WTC11 (cell line): ENCODE results near the gene CREB3. TPM values are rescaled to one million over a fixed set of nuclear protein-coding genes. Genes with fewer than 3 reads are reported as not detected.
A peak's percentile ranks its signal among the peaks of the same experiment; 100 is the strongest.

Experiments used
- ATAC-seq: fragments of 200-7000 bp; cut with Tn5 transposase; 2 replicates; pipeline ENCODE4 v1.10.0; 2021; ENCODE audit warnings: mild to moderate bottlenecking, moderate library complexity
- CTCF ChIA-PET: fragments of 300-600 bp; sonication (Branson Sonifier 250); formaldehyde crosslinking; loops from one replicate; lab custom pipeline; 2021; ENCODE audit warnings: antibody characterized with exemption; lab: Charles Lee
- POLR2A ChIA-PET: fragments of 350-600 bp; sonication (Branson Sonifier 250); formaldehyde crosslinking; loops from one replicate; lab custom pipeline; 2021; ENCODE audit warnings: antibody characterized with exemption; lab: Charles Lee
- DNase-seq: peaks from one replicate; pipeline ENCODE4 v3.0.0; 2021; ENCODE audit warnings: low spot score
- H3K27ac Mint-ChIP-seq: 2 replicates; pipeline ENCODE4 v1.8.0; 2021; ENCODE audit warnings: mixed read lengths
- H3K27me3 Mint-ChIP-seq: 2 replicates; pipeline ENCODE4 v1.8.0; 2021; ENCODE audit warnings: low read depth, mild to moderate bottlenecking, moderate library complexity, mixed read lengths
- H3K36me3 Mint-ChIP-seq: 2 replicates; pipeline ENCODE4 v1.8.0; 2021; ENCODE audit warnings: mixed read lengths
- H3K4me1 Mint-ChIP-seq: 2 replicates; pipeline ENCODE4 v1.8.0; 2022; ENCODE audit warnings: mixed read lengths
- H3K4me3 Mint-ChIP-seq: 2 replicates; pipeline ENCODE4 v1.8.0; 2021; ENCODE audit warnings: mild to moderate bottlenecking, moderate library complexity, mixed read lengths
- H3K9me3 Mint-ChIP-seq: 2 replicates; pipeline ENCODE4 v1.8.0; 2021; ENCODE audit warnings: mixed read lengths
- AR ChIP-seq: fragments of 250-450 bp; sonication (Bioruptor Pico); IDR thresholded peaks from 2 replicates; pipeline ENCODE4 v1.9.0; 2021; ENCODE audit warnings: mild to moderate bottlenecking
- CREM ChIP-seq: sonication (generic); formaldehyde crosslinking; IDR thresholded peaks from 2 replicates; pipeline ENCODE4 v1.8.1; 2022; ENCODE audit warnings: mild to moderate bottlenecking, missing genetic modification reagents, moderate library complexity
- ELF4 ChIP-seq: sonication (generic); formaldehyde crosslinking; IDR thresholded peaks from 2 replicates; pipeline ENCODE4 v1.8.1; 2022; ENCODE audit warnings: low read depth, mild to moderate bottlenecking, moderate library complexity, missing genetic modification reagents
- HMGA2 ChIP-seq: fragments of 250-450 bp; sonication (Bioruptor Pico); IDR thresholded peaks from 2 replicates; pipeline ENCODE4 v1.4.0; 2021; ENCODE audit warnings: mild to moderate bottlenecking, moderate library complexity
- IRF2 ChIP-seq: sonication (generic); formaldehyde crosslinking; IDR thresholded peaks from 2 replicates; pipeline ENCODE4 v1.8.0; 2022; ENCODE audit warnings: low read depth, missing genetic modification reagents, borderline replicate concordance
- JUN ChIP-seq: sonication (generic); formaldehyde crosslinking; IDR thresholded peaks from 2 replicates; pipeline ENCODE4 v1.8.0; 2023; ENCODE audit warnings: mild to moderate bottlenecking, missing genetic modification reagents
- OVOL2 ChIP-seq: fragments of 250-450 bp; sonication (Bioruptor Pico); IDR thresholded peaks from 2 replicates; pipeline ENCODE4 v1.9.0; 2021; ENCODE audit warnings: mild to moderate bottlenecking, borderline replicate concordance
- SOX15 ChIP-seq: fragments of 250-450 bp; sonication (Bioruptor Pico); IDR thresholded peaks from 2 replicates; pipeline ENCODE4 v1.9.0; 2021; ENCODE audit warnings: mild to moderate bottlenecking
- ZBTB21 ChIP-seq: sonication (generic); formaldehyde crosslinking; IDR thresholded peaks from 2 replicates; pipeline ENCODE4 v1.8.1; 2023; ENCODE audit warnings: mild to moderate bottlenecking, missing genetic modification reagents, borderline replicate concordance
- ZNF416 ChIP-seq: fragments of 250-450 bp; sonication (Bioruptor Pico); IDR thresholded peaks from 2 replicates; pipeline ENCODE4 v1.9.0; 2021; ENCODE audit warnings: mild to moderate bottlenecking, inconsistent platforms
- ZNF425 ChIP-seq: fragments of 250-450 bp; sonication (Bioruptor Pico); conservative IDR thresholded peaks from 2 replicates; pipeline ENCODE4 v1.9.0; 2021; ENCODE audit warnings: mild to moderate bottlenecking
- ZNF532 ChIP-seq: fragments of 250-450 bp; sonication (Bioruptor Pico); IDR thresholded peaks from 2 replicates; pipeline ENCODE4 v1.9.0; 2021; ENCODE audit warnings: mild to moderate bottlenecking, borderline replicate concordance
- total RNA-seq: library from RNA; stranded (reverse); gene quantifications from 3 replicates; pipeline ENCODE4 v1.2.3, GENCODE V29; 2021
- TF ChIP-seq, protein P1 (sequence below): sonication (generic); formaldehyde crosslinking; IDR thresholded peaks from 2 replicates; pipeline ENCODE4 v1.8.1; 2023; ENCODE audit warnings: mild to moderate bottlenecking, missing genetic modification reagents, moderate library complexity
- TF ChIP-seq, protein P2 (sequence below): sonication (generic); formaldehyde crosslinking; IDR thresholded peaks from 2 replicates; pipeline ENCODE4 v1.8.0; 2022; ENCODE audit warnings: missing genetic modification reagents

Gene CREB3
- total RNA-seq, 1 experiment from 2014 or later = 21.4 TPM

- H3K4me3 Mint-ChIP-seq = no peak overlapping the region
- POLR2A ChIA-PET = no interaction called here
Observed at GRCh38 chr9:35760651-35761050, 28.2 kb downstream of the CREB3 start.

More at GRCh38 chr9:35760651-35761050, 28.2 kb downstream of the CREB3 start:
- TF ChIP-seq ZNF425 (CRISPR knock-in tag) (no peak), AR (no peak), SOX15 (CRISPR knock-in tag) (no peak), ELF4 (CRISPR knock-in tag) (no peak), ZNF416 (CRISPR knock-in tag) (no peak), ZBTB21 (CRISPR knock-in tag) (no peak), OVOL2 (no peak), JUN (CRISPR knock-in tag) (no peak), IRF2 (CRISPR knock-in tag) (no peak), CREM (CRISPR knock-in tag) (no peak), ZNF532 (CRISPR knock-in tag) (no peak), HMGA2 (CRISPR knock-in tag) (no peak)
- TF ChIP-seq, protein P1, sequence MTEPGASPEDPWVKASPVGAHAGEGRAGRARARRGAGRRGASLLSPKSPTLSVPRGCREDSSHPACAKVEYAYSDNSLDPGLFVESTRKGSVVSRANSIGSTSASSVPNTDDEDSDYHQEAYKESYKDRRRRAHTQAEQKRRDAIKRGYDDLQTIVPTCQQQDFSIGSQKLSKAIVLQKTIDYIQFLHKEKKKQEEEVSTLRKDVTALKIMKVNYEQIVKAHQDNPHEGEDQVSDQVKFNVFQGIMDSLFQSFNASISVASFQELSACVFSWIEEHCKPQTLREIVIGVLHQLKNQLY (CRISPR knock-in tag) = no peak
- TF ChIP-seq, protein P2, sequence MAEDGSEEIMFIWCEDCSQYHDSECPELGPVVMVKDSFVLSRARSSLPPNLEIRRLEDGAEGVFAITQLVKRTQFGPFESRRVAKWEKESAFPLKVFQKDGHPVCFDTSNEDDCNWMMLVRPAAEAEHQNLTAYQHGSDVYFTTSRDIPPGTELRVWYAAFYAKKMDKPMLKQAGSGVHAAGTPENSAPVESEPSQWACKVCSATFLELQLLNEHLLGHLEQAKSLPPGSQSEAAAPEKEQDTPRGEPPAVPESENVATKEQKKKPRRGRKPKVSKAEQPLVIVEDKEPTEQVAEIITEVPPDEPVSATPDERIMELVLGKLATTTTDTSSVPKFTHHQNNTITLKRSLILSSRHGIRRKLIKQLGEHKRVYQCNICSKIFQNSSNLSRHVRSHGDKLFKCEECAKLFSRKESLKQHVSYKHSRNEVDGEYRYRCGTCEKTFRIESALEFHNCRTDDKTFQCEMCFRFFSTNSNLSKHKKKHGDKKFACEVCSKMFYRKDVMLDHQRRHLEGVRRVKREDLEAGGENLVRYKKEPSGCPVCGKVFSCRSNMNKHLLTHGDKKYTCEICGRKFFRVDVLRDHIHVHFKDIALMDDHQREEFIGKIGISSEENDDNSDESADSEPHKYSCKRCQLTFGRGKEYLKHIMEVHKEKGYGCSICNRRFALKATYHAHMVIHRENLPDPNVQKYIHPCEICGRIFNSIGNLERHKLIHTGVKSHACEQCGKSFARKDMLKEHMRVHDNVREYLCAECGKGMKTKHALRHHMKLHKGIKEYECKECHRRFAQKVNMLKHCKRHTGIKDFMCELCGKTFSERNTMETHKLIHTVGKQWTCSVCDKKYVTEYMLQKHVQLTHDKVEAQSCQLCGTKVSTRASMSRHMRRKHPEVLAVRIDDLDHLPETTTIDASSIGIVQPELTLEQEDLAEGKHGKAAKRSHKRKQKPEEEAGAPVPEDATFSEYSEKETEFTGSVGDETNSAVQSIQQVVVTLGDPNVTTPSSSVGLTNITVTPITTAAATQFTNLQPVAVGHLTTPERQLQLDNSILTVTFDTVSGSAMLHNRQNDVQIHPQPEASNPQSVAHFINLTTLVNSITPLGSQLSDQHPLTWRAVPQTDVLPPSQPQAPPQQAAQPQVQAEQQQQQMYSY (CRISPR knock-in tag) = no peak
- TF ChIP-seq, all 79 proteins: peak for 0
- Mint-ChIP-seq H3K9me3 (no peaks in the 10 kb centered on the region), H3K4me1 (peaks cover 37% of the 10 kb centered on the region), H3K27me3 (no peaks in the 10 kb centered on the region), H3K36me3 (peaks cover 3% of the 10 kb centered on the region; the same call in 1 of the 2 replicates), H3K27ac (peak overlapping the region; percentile 60; the same call in 1 of the 2 replicates)
- CTCF ChIA-PET = interaction anchor here (1.1 kb wide), 1 partner anchor 122 kb away, joined by 3 read pairs; no protein-coding TSS in a partner anchor
- no peak for DNase-seq
- ATAC-seq = no peak
